HG03432 (cell line): Measurements from ENCODE around the gene FADS6.

Experiments
- ATAC-seq: cut with Tn5 transposase; IDR thresholded peaks from one replicate; pipeline ENCODE4 v1.9.1; 2021; ENCODE audit warnings: mild to moderate bottlenecking, moderate library complexity; ENCODE audit not compliant: unreplicated experiment

Gene FADS6

DNA sequence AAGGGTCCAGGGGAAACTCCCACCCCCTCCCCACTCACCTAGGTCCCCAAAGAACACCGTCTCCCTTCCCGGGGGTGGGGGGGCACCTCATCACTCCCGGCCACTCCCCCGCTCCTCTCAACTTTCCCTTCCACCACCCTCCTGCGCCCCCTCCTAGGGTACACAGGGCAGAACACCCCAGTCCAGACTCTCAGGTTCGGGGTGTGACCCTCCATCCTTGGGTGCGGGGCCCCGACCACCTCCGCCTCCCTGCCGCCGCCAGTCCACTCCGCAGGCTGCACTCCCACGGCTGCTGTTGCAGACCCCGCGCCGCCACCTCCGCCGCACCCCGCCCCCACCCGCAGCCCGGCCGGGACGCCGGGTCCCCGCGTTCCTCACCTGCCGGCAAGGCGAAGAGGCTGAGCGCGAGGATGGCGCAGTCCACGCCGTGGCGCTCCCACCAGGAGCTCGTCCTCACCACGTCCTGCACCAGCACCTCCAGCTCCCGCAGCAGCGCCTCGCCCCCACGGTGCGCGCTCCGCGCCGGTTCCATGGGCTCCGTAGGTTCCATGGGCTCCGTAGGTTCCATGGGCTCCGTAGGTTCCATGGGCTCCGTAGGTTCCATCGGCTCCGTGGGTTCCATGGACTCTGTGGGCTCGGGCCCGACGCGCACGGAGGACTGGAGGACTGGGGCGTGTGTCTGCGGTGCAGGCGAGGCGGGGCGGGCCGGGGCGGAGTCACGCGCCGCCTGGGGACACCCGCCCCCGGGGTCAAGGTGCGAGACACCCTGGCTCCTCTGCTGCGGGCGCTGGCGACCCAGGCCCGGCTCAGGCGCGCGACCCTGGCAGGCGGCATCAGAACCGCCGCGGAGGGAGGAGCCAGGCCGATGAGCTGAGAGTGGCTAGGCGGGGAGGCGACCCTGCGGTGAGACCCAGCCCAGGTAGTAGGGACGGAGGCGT, at the start of gene FADS6:
TSS of gene FADS6 (minus strand) at position 660 of the 938 bp plus-strand sequence. CDS start at position 622, 38 bp downstream.
- no peak for ATAC-seq

DNA sequence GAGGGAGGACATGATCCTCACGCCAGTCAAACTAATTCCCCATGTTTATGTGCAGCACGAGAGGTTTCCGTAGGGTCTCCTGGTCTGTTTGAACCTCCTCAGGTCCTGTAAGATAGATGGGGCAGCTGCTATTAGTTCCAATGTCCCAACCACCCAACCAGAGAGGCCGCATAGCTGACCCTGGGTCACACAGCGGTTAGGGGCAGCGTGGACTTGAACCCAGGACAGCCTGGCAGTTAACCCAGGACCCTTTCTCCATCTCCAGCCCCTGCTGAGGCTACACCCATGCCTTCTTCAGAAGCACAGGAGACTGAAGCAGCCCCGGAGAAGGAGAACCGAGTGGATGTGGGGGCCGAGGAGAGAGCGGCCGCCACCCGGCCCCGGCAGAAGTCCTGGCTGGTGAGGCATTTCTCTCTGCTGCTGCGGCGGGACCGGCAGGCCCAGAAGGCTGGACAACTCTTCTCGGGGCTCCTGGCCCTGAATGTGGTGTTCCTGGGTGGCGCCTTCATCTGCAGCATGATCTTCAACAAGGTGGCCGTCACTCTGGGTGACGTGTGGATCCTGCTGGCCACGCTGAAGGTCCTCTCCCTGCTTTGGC, 47.8 kb upstream of the FADS6 start:
- no peak for ATAC-seq

DNA sequence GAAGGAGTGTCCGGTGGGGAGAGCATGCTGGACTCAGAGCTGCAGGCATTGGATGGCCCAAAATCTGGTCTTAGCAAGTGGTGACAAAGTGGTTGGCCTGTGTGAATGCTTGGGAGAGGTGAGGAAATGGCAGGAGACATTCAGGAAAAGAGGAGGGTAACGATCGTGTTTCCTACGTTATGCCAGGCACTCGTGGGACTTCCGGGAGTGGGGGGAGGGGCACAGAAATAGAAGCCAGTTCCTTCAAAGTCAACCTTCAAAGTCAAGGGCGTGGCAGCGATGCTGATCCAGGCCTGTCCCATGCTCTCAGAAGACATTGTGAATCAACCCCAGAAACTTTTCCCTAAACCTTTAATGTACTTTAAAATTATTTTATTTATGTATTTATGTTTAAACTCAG, 46.1 kb upstream of the FADS6 start:
- no peak for ATAC-seq

DNA sequence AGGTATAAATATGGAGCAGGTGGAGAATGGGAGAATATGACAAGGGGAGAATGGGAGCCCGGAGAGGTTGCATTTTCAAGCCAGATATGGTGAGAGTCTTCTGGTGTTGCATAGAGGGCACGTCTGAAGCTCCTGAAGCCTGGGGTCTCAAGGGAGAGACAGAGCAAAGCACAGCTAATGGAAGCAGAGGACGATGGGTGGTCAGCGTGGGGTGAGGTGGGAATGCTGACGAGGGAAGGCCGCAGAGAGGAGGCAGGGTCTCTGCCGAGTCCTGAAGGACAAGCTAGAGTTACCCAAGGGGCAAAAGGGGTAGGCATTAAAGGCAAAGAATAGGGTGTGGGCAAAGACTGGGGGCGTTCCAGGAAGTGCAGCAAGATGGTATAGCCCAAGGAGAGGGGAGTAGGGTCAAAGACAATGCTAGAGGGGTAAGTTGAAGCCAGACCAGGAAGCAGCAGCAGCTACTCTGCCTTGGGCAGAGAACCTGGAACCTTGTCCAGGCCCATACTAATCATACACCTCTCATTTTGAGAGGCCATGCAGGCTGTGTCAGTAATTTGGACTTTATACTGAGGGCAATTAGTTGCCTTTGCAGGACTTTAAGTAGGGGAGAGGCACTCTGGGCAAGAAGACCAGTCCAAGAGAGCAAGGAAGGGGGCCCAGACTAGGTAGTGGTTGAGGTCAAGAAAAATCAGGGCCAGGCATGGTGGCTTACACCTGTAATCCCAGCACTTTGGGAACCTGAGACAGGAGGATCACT, 44.9 kb upstream of the FADS6 start:
- no peak for ATAC-seq

DNA sequence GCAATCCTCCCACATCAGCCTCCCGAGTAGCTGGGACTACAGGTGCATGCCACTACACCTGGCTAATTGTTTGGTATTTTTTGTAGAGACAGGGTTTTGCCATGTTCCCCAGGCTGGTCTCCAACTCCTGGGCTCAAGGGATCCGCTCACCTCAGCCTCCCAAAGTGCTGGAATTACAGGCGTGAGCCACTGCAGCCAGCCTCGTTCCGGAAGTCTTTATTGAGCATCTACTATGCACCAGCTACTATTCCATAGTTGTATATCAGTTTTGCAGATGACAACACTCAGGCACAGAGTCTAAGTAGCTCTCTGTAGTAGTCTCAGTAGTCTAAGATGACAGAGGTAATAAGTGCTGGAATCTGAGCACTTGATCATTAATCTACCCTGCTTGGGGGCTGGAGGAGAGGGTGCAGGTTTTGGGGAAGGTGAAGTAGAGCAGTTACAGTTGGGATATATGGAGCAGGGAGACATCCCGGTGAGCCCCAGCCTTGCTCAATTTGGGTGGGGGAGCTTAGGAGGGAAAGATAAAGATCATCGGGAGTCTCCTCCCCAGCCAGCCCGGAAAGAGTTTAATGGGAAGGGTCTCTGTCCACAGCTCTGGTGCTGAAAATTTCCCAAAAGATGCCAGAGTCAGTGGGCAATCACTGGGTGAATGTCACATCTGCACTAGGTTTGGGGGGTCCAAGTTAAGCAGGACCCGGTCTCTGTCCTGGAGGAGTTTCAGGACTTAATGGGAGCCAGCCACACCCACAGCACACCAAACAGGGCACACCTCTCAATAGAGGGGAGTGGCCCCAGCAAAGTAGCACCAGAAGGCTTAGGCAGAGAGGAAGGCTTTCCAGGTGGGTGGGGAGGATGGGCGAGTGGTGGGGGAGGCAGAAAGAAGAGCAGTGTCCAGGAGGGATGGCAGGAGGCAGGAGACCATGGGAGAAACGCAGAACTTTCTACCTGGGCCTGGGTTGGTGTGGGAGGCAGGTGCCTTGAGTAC, 43.9 kb upstream of the FADS6 start:
- no peak for ATAC-seq

DNA sequence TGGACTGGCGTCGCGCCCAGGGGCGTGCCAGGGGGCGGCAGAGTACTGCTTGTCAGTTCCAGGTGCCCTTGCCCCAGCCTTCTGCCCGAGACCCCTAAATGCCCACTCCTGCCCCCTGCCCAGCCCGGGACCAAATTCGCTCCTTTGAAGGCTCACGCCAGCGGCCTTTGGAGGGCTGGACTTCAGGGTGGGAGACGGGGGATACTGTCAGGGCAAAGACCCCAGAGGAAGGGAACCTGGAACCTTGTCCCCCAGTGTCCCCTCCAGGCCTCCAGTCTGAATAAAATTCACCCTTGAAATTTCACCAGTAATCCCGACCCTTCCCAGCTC, 43.0 kb upstream of the FADS6 start:
- no peak for ATAC-seq

DNA sequence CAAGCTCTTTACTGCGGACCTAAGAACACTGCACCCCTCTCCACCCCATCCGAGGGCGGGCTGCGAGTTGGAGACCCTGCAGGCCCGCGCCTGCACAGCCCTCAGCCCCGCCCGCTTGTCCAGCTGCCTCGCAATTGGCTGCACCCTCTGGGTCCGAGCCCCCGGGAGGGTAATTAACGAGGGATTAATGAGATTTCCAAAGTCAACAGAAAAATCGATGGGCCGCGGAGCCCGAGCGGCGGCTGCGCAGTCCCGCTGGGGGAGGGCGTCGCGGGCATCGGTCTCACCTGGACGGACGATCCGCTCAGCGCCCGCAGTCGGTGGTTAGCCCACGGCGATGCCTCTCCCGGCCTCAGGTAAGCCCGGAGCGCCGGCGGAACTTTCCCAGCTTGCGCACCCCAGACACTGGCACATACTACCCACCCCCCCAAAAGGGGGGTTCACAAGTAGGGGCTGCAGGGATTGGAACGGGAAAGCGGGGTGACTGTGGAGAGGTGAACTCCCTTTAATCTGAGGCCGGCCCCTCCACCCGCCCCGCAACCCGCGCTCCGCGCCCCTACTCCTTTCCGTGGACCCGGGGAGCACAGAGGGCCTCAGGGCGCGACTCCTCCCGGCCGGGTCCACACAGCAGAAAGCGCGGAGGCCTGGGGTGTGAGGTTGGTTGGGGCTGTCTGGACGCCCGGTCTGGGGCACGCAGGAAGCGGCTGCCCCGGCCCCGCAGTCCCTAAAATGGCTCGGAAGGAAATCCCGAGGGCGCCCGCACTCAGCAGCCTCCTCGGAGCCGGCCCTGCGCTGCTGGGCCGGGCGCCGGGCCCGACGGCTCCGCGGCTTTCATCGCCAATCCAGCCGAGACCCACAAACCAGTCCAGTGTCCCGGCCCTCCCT, 42.4 kb upstream of the FADS6 start, which contains the start of gene OTOP3:
TSS of gene OTOP3 (plus strand) at position 314 of the 885 bp plus-strand sequence. CDS start at position 338, 24 bp downstream.
- ATAC-seq, result no peak

- no peak for ATAC-seq
These were observed 41.6 kb upstream of the FADS6 start for GRCh38 chr17:74935048-74935447.

GRCh38 chr17:74930535-74931036, 37.2 kb upstream of the FADS6 start:
- no peak for ATAC-seq

DNA sequence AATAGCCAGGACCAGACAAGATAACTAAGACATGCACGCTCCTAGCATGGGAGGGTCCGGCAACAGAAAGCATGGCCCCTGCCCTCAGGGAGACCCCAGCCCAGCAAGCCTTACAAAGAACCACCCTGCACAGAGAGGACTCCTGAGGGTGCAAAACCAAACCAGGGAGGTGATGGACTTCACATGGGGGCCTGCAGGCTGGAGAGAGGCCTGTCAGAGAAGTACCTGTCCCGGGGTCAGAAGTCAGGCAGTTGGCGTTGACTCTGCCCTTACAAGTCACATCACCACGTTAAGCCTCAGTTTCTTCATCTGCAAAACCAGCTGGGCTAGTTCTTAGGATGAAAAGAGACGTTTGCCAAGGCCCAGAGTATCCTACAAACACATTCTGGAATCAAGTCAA, 35.4 kb upstream of the FADS6 start:
- no peak for ATAC-seq

DNA sequence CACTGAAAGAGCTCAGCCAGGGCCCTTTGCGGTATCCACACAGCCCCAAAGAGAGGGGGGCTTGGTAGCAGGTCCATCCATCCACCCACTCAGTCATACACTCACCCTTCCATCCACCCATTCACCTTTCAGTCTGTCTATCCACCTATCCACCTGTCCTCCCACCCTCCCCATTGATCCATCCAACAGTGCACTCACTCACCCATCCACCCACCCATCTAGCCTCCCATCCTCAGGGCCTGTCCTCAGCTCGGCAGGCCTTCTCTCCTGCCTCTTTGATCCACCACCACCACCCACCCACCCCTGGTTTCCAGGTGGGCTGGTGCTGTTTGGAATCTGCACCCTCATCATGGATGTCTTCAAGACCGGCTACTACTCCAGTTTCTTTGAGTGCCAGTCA, 31.8 kb upstream of the FADS6 start:
- ATAC-seq, result no peak

GRCh38 chr17:74924250-74924948, 31.0 kb upstream of the FADS6 start, which contains the start of gene OTOP2:
TSS of gene OTOP2 (plus strand) at chr17:74924273. CDS start at chr17:74924633, 360 bp downstream.
- no peak for ATAC-seq

GRCh38 chr17:74923538-74924249, 30.3 kb upstream of the FADS6 start:
- no peak for ATAC-seq

GRCh38 chr17:74922694-74923537, 29.5 kb upstream of the FADS6 start, which contains the start of gene USH1G:
TSS of gene USH1G (minus strand) at chr17:74923255. CDS start at chr17:74923073, 182 bp downstream.
- no peak for ATAC-seq

GRCh38 chr17:74922172-74922571, 28.7 kb upstream of the FADS6 start:
- ATAC-seq, result no peak

- ATAC-seq, result no peak
These were observed 28.3 kb upstream of the FADS6 start for GRCh38 chr17:74921769-74922168.
